H1 (cell line): ENCODE measurements around the gene ACACB. TPM values are rescaled to one million over a fixed set of nuclear protein-coding genes. Genes with fewer than 3 reads are reported as not detected.

Source experiments
- CTCF ChIA-PET: fragments of 300-600 bp; sonication (Branson Sonifier 250); formaldehyde crosslinking; loops from one replicate; lab custom pipeline; 2021; ENCODE audit not compliant: partially characterized antibody; lab: Charles Lee
- POLR2A ChIA-PET: fragments of 300-600 bp; sonication (Branson Sonifier 250); formaldehyde crosslinking; loops from one replicate; lab custom pipeline; 2021; ENCODE audit warnings: inconsistent platforms; ENCODE audit not compliant: partially characterized antibody; lab: Charles Lee
- DNase-seq, 2 experiments: peaks; one replicate each; pipeline versions ENCODE4 v3.0.0 to v3.0.0-alpha.2; 2010 to 2022; ENCODE audit warnings: low spot score in 2 of 2, low read depth in 1 of 2, mixed read lengths in 1 of 2
- FAIRE-seq: peaks from 2 replicates; lab custom pipeline; 2011; peaks lifted over from hg19 to GRCh38; lab: Jason Lieb, UNC
- H2AFZ ChIP-seq: 2 replicates; pipeline ENCODE4 v1.8.1; 2012; ENCODE audit warnings: low read length, inconsistent platforms
- H2AK5ac ChIP-seq: 2 replicates; pipeline ENCODE4 v1.6.1; 2013; ENCODE audit warnings: low read depth, low read length
- H2BK120ac ChIP-seq: replicated peaks from 2 replicates; pipeline ENCODE3; 2013; ENCODE audit warnings: low read depth, low read length, inconsistent platforms
- H2BK12ac ChIP-seq: 2 replicates; pipeline ENCODE4 v1.6.1; 2013; ENCODE audit warnings: low read depth, low read length
- H2BK15ac ChIP-seq: 2 replicates; pipeline ENCODE4 v1.6.1; 2013; ENCODE audit warnings: low read length
- H2BK20ac ChIP-seq: 2 replicates; pipeline ENCODE4 v1.6.1; 2013; ENCODE audit warnings: low read length
- H2BK5ac ChIP-seq: 2 replicates; pipeline ENCODE4 v1.6.1; 2013; ENCODE audit warnings: low read depth, low read length
- H3K14ac ChIP-seq: 2 replicates; pipeline ENCODE4 v1.6.1; 2013; ENCODE audit warnings: inconsistent platforms; ENCODE audit not compliant: insufficient read length
- H3K18ac ChIP-seq: 2 replicates; pipeline ENCODE4 v1.6.1; 2013; ENCODE audit warnings: low read length; ENCODE audit errors: extremely low read depth
- H3K23ac ChIP-seq: 2 replicates; pipeline ENCODE4 v1.6.1; 2013; ENCODE audit warnings: inconsistent platforms; ENCODE audit not compliant: insufficient read length
- H3K23me2 ChIP-seq: 2 replicates; pipeline ENCODE4 v1.6.1; 2013; ENCODE audit warnings: low read depth, low read length
- H3K27ac ChIP-seq: 2 replicates; pipeline ENCODE4 v1.6.1; 2011; ENCODE audit warnings: low read depth, low read length, inconsistent platforms
- H3K27me3 ChIP-seq, 4 experiments: replicated peaks in 1 of 4; 1 replicate in 1 of 4; 2 replicates in 3 of 4; pipeline versions ENCODE4 v1.6.1 to v1.8.1; 2011 to 2013; ENCODE audit warnings: low read length in 3 of 4, mild to moderate bottlenecking in 3 of 4, inconsistent platforms in 2 of 4, mixed read lengths in 2 of 4, moderate library complexity in 1 of 4; ENCODE audit not compliant: control insufficient read depth in 3 of 4, insufficient read depth in 3 of 4; ENCODE audit errors: extremely low read depth in 1 of 4
- H3K36me3 ChIP-seq, 4 experiments: 2 replicates each; pipeline versions ENCODE4 v1.6.1 to v1.8.1; 2011 to 2013; ENCODE audit warnings: mild to moderate bottlenecking in 4 of 4, low read length in 3 of 4, moderate library complexity in 2 of 4, control low read depth in 1 of 4, inconsistent platforms in 1 of 4; ENCODE audit not compliant: insufficient read depth in 4 of 4, control insufficient read depth in 2 of 4
- H3K4ac ChIP-seq: replicated peaks from 2 replicates; pipeline ENCODE3; 2013; ENCODE audit warnings: low read length, low read depth, mixed read lengths, inconsistent platforms; ENCODE audit not compliant: insufficient read length
- H3K4me1 ChIP-seq, 4 experiments: replicated peaks in 1 of 4; 1 replicate in 1 of 4; 2 replicates in 3 of 4; pipeline versions ENCODE4 v1.6.1 to v1.8.1; 2011 to 2013; ENCODE audit warnings: low read length in 3 of 4, inconsistent platforms in 2 of 4, mixed read lengths in 1 of 4; ENCODE audit not compliant: insufficient read depth in 4 of 4, control insufficient read depth in 3 of 4
- H3K4me2 ChIP-seq, 2 experiments: 2 replicates each; pipeline versions ENCODE4 v1.6.1 to v1.8.1; 2011 to 2013; ENCODE audit warnings: low read depth in 2 of 2, low read length in 2 of 2, control low read depth in 1 of 2, inconsistent platforms in 1 of 2, mild to moderate bottlenecking in 1 of 2; ENCODE audit not compliant: insufficient read depth in 1 of 2
- H3K4me3 ChIP-seq, 4 experiments: fragments of 200-600, 300-600 bp in 1 of 4; sonication (generic), shearing (Covaris generic), sonication (Bioruptor Twin) in 1 of 4; 2 replicates each; pipeline versions ENCODE4 v1.5.1 to v1.8.1; 2011 to 2016; ENCODE audit warnings: low read length in 4 of 4, low read depth in 3 of 4, control low read depth in 2 of 4, inconsistent platforms in 2 of 4, mild to moderate bottlenecking in 2 of 4, mixed read lengths in 1 of 4, moderate library complexity in 1 of 4; ENCODE audit not compliant: insufficient read depth in 2 of 4; ENCODE audit errors: extremely low read depth in 1 of 4
- H3K56ac ChIP-seq: replicated peaks from 2 replicates; pipeline ENCODE3; 2013; ENCODE audit warnings: low read depth, mild to moderate bottlenecking, mixed read lengths, low read length, inconsistent platforms; ENCODE audit not compliant: insufficient read length
- H3K79me1 ChIP-seq: 2 replicates; pipeline ENCODE4 v1.6.1; 2013; ENCODE audit warnings: low read depth, low read length, control low read depth
- H3K79me2 ChIP-seq, 2 experiments: 2 replicates each; pipeline versions ENCODE4 v1.6.1 to v1.8.1; 2012 to 2013; ENCODE audit warnings: low read length in 2 of 2, mild to moderate bottlenecking in 2 of 2, inconsistent platforms in 1 of 2; ENCODE audit not compliant: insufficient read depth in 2 of 2, control insufficient read depth in 1 of 2
- H3K9ac ChIP-seq, 4 experiments: replicated peaks in 1 of 4; 1 replicate in 1 of 4; 2 replicates in 3 of 4; pipeline versions ENCODE4 v1.6.1 to v1.8.1; 2011 to 2013; ENCODE audit warnings: low read depth in 3 of 4, low read length in 3 of 4, control low read depth in 2 of 4, mild to moderate bottlenecking in 2 of 4, moderate library complexity in 2 of 4, inconsistent platforms in 1 of 4; ENCODE audit errors: extremely low read depth in 1 of 4
- H3K9me3 ChIP-seq, 2 experiments: 2 replicates each; pipeline versions ENCODE4 v1.6.1 to v1.8.1; 2012 to 2013; ENCODE audit warnings: mild to moderate bottlenecking in 2 of 2, moderate library complexity in 2 of 2, control low read depth in 1 of 2, inconsistent platforms in 1 of 2, low read depth in 1 of 2, low read length in 1 of 2, mixed read lengths in 1 of 2; ENCODE audit not compliant: insufficient read depth in 2 of 2
- H4K20me1 ChIP-seq, 2 experiments: replicated peaks in 1 of 2; 2 replicates each; pipeline versions ENCODE3 to v1.8.1; 2011 to 2013; ENCODE audit warnings: inconsistent platforms in 2 of 2, low read length in 2 of 2, mild to moderate bottlenecking in 1 of 2; ENCODE audit not compliant: insufficient read depth in 2 of 2, control insufficient read depth in 1 of 2
- H4K5ac ChIP-seq: 2 replicates; pipeline ENCODE4 v1.6.1; 2013; ENCODE audit warnings: low read length, low read depth, mixed read lengths, inconsistent platforms; ENCODE audit not compliant: insufficient read length
- H4K8ac ChIP-seq: 2 replicates; pipeline ENCODE4 v1.8.0; 2013; ENCODE audit warnings: mild to moderate bottlenecking, moderate library complexity, low read length, inconsistent platforms; ENCODE audit not compliant: insufficient read depth; ENCODE audit errors: extremely low read depth
- H4K91ac ChIP-seq: replicated peaks from 2 replicates; pipeline ENCODE3; 2013; ENCODE audit warnings: low read length, mixed read lengths, inconsistent platforms; ENCODE audit not compliant: insufficient read length
- CREB1 ChIP-seq: IDR thresholded peaks from 2 replicates; pipeline ENCODE4 v1.6.1; 2012; ENCODE audit warnings: inconsistent platforms
- CTBP2 ChIP-seq: IDR thresholded peaks from 2 replicates; pipeline ENCODE4 v1.7.0; 2011; ENCODE audit warnings: borderline replicate concordance, mild to moderate bottlenecking, moderate library complexity, mixed read lengths, low read length; ENCODE audit not compliant: insufficient read depth, insufficient read length
- KDM1A ChIP-seq: fragments of 200-600, 300-600 bp; sonication (generic); IDR thresholded peaks from 2 replicates; pipeline ENCODE4 v1.7.1; 2016; ENCODE audit warnings: mild to moderate bottlenecking, low read length, borderline replicate concordance
- MAX ChIP-seq: IDR thresholded peaks from 2 replicates; pipeline ENCODE4 v1.6.1; 2012; ENCODE audit warnings: inconsistent platforms
- POU5F1 ChIP-seq: IDR thresholded peaks from 2 replicates; pipeline ENCODE4 v1.6.1; 2011; ENCODE audit warnings: low read depth, mild to moderate bottlenecking, low read length, moderate library complexity
- RNF2 ChIP-seq: fragments of 200-900, 300-1000 bp; sonication (generic); IDR thresholded peaks from 2 replicates; pipeline ENCODE4 v1.7.1; 2016; ENCODE audit warnings: borderline replicate concordance, low read depth, mild to moderate bottlenecking, antibody characterized with exemption, low read length; ENCODE audit not compliant: poor library complexity, severe bottlenecking; ENCODE audit errors: missing control alignments
- RXRA ChIP-seq: IDR thresholded peaks from 2 replicates; pipeline ENCODE4 v1.6.1; 2011; ENCODE audit warnings: low read depth, mild to moderate bottlenecking, low read length, moderate library complexity; ENCODE audit not compliant: insufficient read depth
- SP1 ChIP-seq: IDR thresholded peaks from 2 replicates; pipeline ENCODE4 v1.6.1; 2011; ENCODE audit warnings: low read depth, low read length
- YY1 ChIP-seq: IDR thresholded peaks from 2 replicates; pipeline ENCODE4 v1.6.1; 2011; ENCODE audit warnings: low read depth, mild to moderate bottlenecking, low read length
- WGBS, 2 experiments: shearing (Covaris generic) in 1 of 2; methylation state at CpG; one replicate each; pipeline versions ENCODE4 v1.1.6 to v1.1.7; 2013 to 2015; ENCODE audit warnings: low lambda C conversion rate in 2 of 2, mixed read lengths in 2 of 2, inconsistent platforms in 1 of 2, low coverage in 1 of 2, missing lambda C conversion rate in 1 of 2; ENCODE audit not compliant: insufficient replicate concordance in 2 of 2, insufficient coverage in 1 of 2, insufficient read length in 1 of 2; ENCODE audit errors: extremely low coverage in 1 of 2, missing lambda C conversion rate in 1 of 2; 5-methylcytosine and 5-hydroxymethylcytosine counted together
- polyA plus RNA-seq, 7 experiments: library from polyadenylated mRNA; depleted of rRNA in 3 of 7; stranded (reverse) in 5 of 7; unstranded in 2 of 7; fragments of >200 nt in 5 of 7; fragments of 200-250 nt in 2 of 7; gene quantifications; 1 replicate in 5 of 7; 2 replicates in 1 of 7; 4 replicates in 1 of 7; pipeline versions ENCODE4 v1.2.1 to v1.2.3, GENCODE V29; 2011 to 2013; ENCODE audit warnings: missing spikeins in 2 of 7, mixed read lengths in 2 of 7
- total RNA-seq: library from RNA; stranded (reverse); fragmentation: NEBNext Ultra II Directional; extraction: Animal tissue kit (Norgen Biotek cat#: 25700); gene quantifications from 2 replicates; pipeline ENCODE4 v1.2.1, GENCODE V29; 2021

Gene ACACB
- total and polyA plus RNA-seq, 2 of the 8 experiments (the other 6 are each of a cell fraction or from before 2014, with no cell fraction given) = 5.8 to 15.3 TPM

GRCh38 chr12:109259545-109259895 lies 143.1 kb downstream of the ACACB start:
- H3K4me2 ChIP-seq = no peak overlapping the region
- TF ChIP-seq POU5F1 (no peak), RXRA (no peak), SP1 (no peak), YY1 (no peak), MAX (no peak), CREB1 (no peak), RNF2 (no peak), CTBP2 (no peak), KDM1A (no peak)
- TF ChIP-seq, all 59 proteins: peak for 0
- Histone ChIP-seq H3K4ac (no peak overlapping the region), H2BK20ac (no peak overlapping the region), H3K18ac (no peak overlapping the region), H2BK15ac (no peak overlapping the region; the same call in 1 of the 2 replicates), H2BK120ac (no peak overlapping the region), H4K20me1 (no peaks in the 10 kb centered on the region), H3K9me3 (no peaks in the 10 kb centered on the region), H3K36me3 (no peaks in the 10 kb centered on the region), H3K9ac (no peak overlapping the region), H4K91ac (no peak overlapping the region), H2AK5ac (no peak overlapping the region), H3K23ac (no peak overlapping the region), H3K79me1 (no peaks in the 10 kb centered on the region), H3K23me2 (no peaks in the 10 kb centered on the region), H3K14ac (no peak overlapping the region), H3K27ac (no peak overlapping the region), H3K56ac (no peak overlapping the region), H2AFZ (no peak overlapping the region), H4K5ac (no peak overlapping the region), H4K8ac (no peak overlapping the region), H2BK12ac (no peak overlapping the region), H3K4me3 (no peak overlapping the region), H3K79me2 (no peaks in the 10 kb centered on the region), H3K27me3 (no peaks in the 10 kb centered on the region), H3K4me1 (no peaks in the 10 kb centered on the region; a peak in 1 of 7 replicates), H2BK5ac (no peak overlapping the region; the same call in 1 of the 2 replicates)
- POLR2A ChIA-PET = interaction anchor here (1.3 to 1.5 kb wide), 2 partner anchors 9 to 18 kb away, joined by 3 to 4 read pairs; no protein-coding TSS in a partner anchor
- CTCF ChIA-PET = interaction anchor here (0.7 to 3.4 kb wide), 6 partner anchors 9 to 148 kb away, joined by 3 to 10 read pairs (median 4); no protein-coding TSS in a partner anchor
- DNase-seq = no peak
- 94% methylated on average over 1 of the region's 1 CpG; no CpG with 5 or more reads in 1 of the 2 experiments for WGBS, 2 experiments
- FAIRE-seq = no peak
